ENCODE measurements around the gene ADAMTS14. TPM values are rescaled to one million over a fixed set of nuclear protein-coding genes. Genes with fewer than 3 reads are reported as not detected.
"Not testable (repeated sequence)": the region's sequence is repeated elsewhere in the genome, so short reads cannot be mapped to it uniquely, and the experiment has no call there.

The ADAMTS14 gene
- total RNA-seq, 1 experiment from 2014 or later = 1.9 TPM

DNA sequence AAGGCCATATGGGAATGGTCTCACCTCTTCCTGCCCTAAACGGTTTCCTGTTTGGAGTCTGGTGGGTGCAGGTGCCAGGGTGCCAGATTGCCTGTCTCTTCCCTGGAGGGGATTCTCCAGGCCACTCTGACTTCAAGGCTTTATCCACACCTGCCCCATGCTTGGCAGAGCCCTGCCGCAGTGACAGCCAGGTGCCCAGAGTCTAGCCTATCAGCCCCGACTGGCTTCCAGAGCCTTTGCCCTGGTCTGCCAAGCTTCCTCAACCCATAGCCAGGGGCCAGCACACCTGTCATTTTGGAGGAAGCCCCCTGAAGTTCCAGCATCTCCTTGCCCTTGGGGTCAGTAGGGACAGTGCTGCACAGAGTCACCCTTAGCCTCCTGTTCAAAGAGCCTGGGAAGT, 91.3 kb downstream of the ADAMTS14 start:
- H3K4me1 ChIP-seq (replicated peaks; ENCODE audit: insufficient read depth) = peaks cover 19% of the 10 kb centered on the region
- H3K4me2 ChIP-seq = no peak overlapping the region
- no peaks in the 10 kb centered on the region for H3K27me3 ChIP-seq (ENCODE audit: insufficient read depth, low read depth)
- H2AFZ ChIP-seq = no peak overlapping the region
- no peaks in the 10 kb centered on the region for H3K36me3 ChIP-seq (ENCODE audit: low read depth)
- no peak overlapping the region for H3K27ac ChIP-seq
- H4K20me1 ChIP-seq (ENCODE audit: insufficient read depth) = no peaks in the 10 kb centered on the region
- H3F3A ChIP-seq (ENCODE audit: insufficient read depth, low read depth) = no peaks in the 10 kb centered on the region
- ChIA-PET CTCF (interaction anchor here (0.6 kb wide), 1 partner anchor 793 kb away, joined by 5 read pairs; no protein-coding TSS in a partner anchor), POLR2A (ENCODE audit: unreplicated experiment) (no interaction called here)
- no peaks in the 10 kb centered on the region for H3K79me2 ChIP-seq (ENCODE audit: low read depth)
- DNase-seq = no peak
- H3K4me3 ChIP-seq = no peak overlapping the region
- intact Hi-C loops (cut with micrococcal nuclease; ENCODE audit: unreplicated experiment) = no loop called here
- no TSS peak for BruUV-seq (replicated peaks)
- no peak for TF ChIP-seq EZH2 (IDR thresholded peaks at IDR 0.05; ENCODE audit: low read depth)
- TF ChIP-seq, protein P1, sequence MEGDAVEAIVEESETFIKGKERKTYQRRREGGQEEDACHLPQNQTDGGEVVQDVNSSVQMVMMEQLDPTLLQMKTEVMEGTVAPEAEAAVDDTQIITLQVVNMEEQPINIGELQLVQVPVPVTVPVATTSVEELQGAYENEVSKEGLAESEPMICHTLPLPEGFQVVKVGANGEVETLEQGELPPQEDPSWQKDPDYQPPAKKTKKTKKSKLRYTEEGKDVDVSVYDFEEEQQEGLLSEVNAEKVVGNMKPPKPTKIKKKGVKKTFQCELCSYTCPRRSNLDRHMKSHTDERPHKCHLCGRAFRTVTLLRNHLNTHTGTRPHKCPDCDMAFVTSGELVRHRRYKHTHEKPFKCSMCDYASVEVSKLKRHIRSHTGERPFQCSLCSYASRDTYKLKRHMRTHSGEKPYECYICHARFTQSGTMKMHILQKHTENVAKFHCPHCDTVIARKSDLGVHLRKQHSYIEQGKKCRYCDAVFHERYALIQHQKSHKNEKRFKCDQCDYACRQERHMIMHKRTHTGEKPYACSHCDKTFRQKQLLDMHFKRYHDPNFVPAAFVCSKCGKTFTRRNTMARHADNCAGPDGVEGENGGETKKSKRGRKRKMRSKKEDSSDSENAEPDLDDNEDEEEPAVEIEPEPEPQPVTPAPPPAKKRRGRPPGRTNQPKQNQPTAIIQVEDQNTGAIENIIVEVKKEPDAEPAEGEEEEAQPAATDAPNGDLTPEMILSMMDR (conservative IDR thresholded peaks at IDR 0.05) = no peak
- H3K9me3 ChIP-seq (ENCODE audit: insufficient read depth, low read depth) = peaks cover 12% of the 10 kb centered on the region; the same call in 1 of the 2 replicates
- no peaks in the 10 kb centered on the region for H3K9me2 ChIP-seq (ENCODE audit: insufficient read depth)

DNA sequence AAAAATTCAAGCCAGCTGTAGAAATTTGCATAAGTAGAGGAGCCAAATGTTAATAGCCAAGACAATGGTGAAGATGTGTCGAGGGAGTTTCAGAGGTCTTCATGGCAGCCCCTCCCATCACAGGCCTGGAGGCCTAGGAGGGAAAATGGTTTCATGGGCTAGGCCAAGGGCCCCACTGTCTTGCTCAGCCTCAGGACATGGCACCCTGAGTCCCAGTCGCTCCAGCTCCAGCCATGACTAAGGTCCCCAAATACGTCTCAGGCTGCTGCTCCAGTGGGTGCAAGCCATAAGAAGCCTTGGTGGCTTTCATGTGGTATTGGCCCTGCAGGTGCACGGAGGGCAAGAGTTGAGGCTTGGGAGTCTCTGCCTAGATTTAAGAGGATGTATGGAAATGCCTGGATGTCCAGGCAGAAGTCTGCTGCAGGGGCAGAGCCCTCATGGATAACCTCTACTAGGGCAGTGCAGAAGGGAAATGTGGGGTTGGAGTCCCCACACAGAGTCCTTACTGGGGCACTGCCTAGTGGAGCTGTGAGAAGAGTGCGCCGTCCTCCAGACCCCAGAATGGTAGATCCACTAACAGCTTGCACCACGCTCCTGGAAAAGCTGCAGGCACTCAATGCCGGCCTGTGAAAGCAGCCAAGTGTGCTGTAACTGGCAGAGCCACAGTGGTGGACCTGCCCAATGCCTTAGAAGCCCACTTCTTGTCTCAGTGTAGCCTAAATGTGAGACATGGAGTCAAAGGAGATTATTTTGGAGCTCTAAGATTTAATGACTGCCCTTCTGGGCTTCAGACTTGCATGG, 93.7 kb downstream of the ADAMTS14 start:
- Histone ChIP-seq H3K27me3 (ENCODE audit: insufficient read depth, low read depth) (no peaks in the 10 kb centered on the region), H3F3A (ENCODE audit: insufficient read depth, low read depth) (no peaks in the 10 kb centered on the region), H3K4me3 (no peak overlapping the region), H3K79me2 (ENCODE audit: low read depth) (no peaks in the 10 kb centered on the region), H4K20me1 (ENCODE audit: insufficient read depth) (no peaks in the 10 kb centered on the region), H3K27ac (no peak overlapping the region), H3K9me3 (ENCODE audit: insufficient read depth, low read depth) (peaks cover 12% of the 10 kb centered on the region; the same call in 1 of the 2 replicates), H3K36me3 (ENCODE audit: low read depth) (no peaks in the 10 kb centered on the region), H3K4me2 (no peak overlapping the region), H2AFZ (no peak overlapping the region), H3K9me2 (ENCODE audit: insufficient read depth) (no peaks in the 10 kb centered on the region), H3K4me1 (replicated peaks; ENCODE audit: insufficient read depth) (peaks cover 9% of the 10 kb centered on the region)
- TF ChIP-seq EZH2 (IDR thresholded peaks at IDR 0.05; ENCODE audit: low read depth) = no peak
- TF ChIP-seq, protein P1 (conservative IDR thresholded peaks at IDR 0.05) = no peak
- ChIA-PET POLR2A (ENCODE audit: unreplicated experiment) (no interaction called here), CTCF (no interaction called here)
- DNase-seq = no peak
- intact Hi-C loops (cut with micrococcal nuclease; ENCODE audit: unreplicated experiment) = no loop called here
- BruUV-seq (replicated peaks) = no TSS peak

DNA sequence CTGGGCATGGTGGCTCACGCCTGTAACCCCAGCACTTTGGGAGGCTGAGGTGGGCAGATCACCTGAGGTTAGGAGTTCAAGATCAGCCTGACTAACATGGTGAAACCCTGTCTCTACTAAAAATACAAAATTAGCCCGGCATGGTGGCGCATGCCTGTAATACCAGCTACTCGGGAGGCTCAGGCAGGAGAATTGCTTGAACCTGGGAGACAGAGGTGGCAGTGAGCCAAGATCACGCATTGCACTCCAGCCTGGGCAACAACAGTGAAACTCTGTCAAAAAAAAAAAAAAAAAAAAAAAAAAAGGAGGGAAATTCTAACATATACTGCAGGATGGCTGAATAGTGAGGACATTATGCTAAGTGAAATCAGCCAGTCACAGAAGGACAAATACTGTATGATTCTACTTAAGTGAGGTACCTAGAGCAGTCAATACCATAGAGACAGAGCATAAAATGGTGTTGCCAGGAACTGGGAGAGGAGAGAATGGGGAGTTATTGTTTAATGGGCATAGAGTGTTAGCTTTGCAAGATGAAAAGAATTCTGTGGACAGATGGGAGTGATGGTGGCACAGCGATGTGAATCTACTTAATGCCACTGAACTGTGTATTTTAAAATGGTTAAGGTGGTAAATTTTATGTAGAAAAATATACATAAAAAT, 95.8 kb downstream of the ADAMTS14 start:
- peaks cover 12% of the 10 kb centered on the region; the same call in 1 of the 2 replicates for H3K9me3 ChIP-seq (ENCODE audit: insufficient read depth, low read depth)
- H3K4me3 ChIP-seq; H3K27ac ChIP-seq; H3K4me1 ChIP-seq (replicated peaks; ENCODE audit: insufficient read depth); H3K36me3 ChIP-seq (ENCODE audit: low read depth); BruUV-seq (replicated peaks); H3K79me2 ChIP-seq (ENCODE audit: low read depth); H3K9me2 ChIP-seq (ENCODE audit: insufficient read depth); intact Hi-C loops (cut with micrococcal nuclease; ENCODE audit: unreplicated experiment); H3K4me2 ChIP-seq; H4K20me1 ChIP-seq (ENCODE audit: insufficient read depth); CTCF ChIA-PET; H3F3A ChIP-seq (ENCODE audit: insufficient read depth, low read depth); H2AFZ ChIP-seq; DNase-seq; H3K27me3 ChIP-seq (ENCODE audit: insufficient read depth, low read depth): not testable (repeated sequence)
- POLR2A ChIA-PET (ENCODE audit: unreplicated experiment) = interaction anchor here (0.7 kb wide), 1 partner anchor 171 kb away, joined by 3 read pairs; no protein-coding TSS in a partner anchor
